ENCODE data around the gene PARP8.
"Not testable (repeated sequence)": the region's sequence is repeated elsewhere in the genome, so short reads cannot be mapped to it uniquely, and the experiment has no call there.

The PARP8 gene

GRCh38 chr5:50792843-50793242 lies 126.4 kb downstream of the PARP8 start:
- no peak for DNase-seq

GRCh38 chr5:50794812-50795211 lies 128.4 kb downstream of the PARP8 start:
- no peak for DNase-seq

DNA sequence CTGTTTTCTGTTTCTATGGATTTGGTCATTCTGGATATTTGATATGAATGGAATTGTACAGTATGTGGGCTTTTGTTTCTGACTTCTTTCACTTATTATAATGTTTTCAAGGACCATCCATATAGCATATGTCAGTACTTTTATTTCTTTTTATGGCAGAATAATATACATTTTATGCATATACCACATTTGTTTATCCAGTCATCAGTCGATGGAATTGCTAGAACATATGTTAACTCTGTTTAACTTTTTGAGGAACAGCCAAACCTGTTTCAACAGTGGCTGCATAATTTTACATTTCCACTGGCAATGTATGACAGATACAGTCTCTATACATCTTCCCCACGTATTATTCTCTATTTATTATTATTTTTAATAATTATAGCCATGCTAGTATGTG lies 131.6 kb downstream of the PARP8 start:
- DNase-seq, result no peak

DNA sequence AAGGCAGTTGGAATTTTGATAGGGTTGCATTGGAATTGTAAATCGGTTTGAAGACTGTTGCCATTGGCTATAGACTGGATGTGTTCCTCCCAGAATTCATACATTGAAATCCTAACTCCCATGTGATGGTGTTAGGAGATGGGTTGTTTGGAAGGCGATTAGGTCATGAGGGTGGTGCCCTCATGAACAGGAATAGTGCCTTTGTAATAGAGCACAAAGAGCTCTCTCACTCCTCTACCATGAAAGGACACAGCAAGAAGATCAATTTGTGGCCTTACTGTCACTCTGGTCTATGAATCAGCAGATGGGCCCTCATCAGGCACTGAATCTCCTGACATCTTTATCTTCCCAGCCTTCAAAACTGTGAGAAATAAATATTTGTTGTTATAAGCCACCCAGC lies 133.2 kb downstream of the PARP8 start:
- DNase-seq, result no peak

DNA sequence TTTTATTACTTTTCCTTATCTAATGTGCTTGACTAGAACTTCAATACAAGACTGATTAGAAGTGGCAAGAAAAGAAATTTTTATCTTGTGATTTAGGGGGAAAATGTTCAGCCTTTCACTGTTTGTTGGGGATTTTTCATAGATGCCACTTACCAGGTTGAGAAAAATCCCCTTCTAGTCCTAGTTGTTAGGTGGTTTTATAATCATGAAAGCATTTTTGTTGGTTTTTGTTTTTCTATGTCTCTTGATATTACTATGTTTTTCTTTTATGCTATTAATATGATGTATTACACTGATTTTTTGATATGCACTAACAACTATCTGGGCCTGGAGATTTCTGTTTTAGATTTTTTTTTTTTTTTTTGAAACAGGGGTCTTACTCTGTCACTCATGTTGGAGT lies 134.0 kb downstream of the PARP8 start:
- no peak for DNase-seq

DNA sequence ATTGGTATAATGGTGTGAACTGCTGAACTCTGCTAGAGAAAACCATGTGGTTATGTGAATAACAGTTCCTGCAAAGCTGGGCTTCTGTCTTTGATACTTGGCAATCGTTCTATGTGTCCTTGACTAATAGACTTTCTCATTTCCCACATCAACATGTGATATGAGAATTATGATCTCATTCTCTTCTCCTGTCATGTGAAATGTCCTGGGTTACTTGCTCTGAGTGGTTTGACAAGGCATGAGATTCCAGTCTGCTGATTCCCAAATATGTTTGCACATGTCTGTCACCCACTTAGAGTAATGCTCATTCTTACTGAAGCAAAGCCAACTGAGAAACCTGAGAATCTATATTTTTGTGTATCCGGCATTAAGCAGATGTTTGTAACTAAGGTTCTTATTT lies 141.2 kb downstream of the PARP8 start:
- DNase-seq, result no peak

DNA sequence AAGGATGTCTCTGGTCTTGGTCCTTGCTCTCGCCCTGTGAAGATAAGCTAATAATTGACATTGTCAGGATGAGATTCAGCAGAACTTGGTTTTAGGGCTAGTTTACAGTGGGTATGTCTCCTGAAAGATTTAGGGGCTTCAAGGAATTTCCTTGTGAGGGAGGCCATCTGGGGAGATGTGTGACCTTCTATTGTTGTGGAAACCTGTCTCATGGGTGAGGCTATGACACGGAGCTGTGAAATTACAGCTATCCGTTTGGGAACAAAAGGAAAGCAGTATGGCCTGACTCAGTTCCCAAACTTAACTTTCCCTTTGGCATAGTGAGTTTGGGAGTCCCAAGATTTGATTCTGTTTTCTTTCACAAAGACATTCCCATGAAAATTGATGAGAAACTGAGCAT lies 142.0 kb downstream of the PARP8 start:
- no peak for DNase-seq

DNA sequence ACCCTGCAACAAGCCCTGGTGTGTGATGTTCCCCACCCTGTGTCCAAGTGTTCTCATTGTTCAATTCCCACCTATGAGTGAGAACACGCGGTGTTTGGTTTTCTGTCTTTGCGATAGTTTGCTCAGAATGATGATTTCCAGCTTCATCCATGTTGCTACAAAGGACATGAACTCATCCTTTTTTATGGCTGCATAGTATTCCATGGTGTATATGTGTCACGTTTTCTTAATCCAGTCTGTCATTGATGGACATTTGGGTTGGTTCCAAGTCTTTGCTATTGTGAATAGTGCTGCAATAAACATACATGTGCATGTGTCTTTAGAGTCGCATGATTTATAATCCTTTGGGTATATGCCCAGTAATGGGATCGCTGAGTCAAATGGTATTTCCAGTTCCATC lies 145.3 kb downstream of the PARP8 start:
- DNase-seq, result not testable (repeated sequence)

DNA sequence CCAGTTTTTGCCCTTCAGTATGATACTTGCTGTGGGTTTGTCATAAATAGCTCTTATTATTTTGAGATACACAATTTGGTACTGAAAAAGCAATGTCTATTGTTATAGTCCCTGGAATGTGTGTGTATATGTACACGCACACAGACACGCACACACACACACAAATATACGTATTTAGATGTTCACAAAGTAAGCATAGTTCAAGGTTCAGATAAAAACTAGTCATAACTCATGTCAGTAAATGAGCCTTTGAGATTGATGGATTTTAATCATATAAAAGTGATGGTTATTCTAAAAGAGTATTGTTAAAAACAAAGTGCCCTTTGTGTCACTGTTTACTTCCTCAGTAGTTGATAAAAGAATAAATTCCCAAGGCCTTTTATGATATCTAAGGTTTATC lies 147.3 kb downstream of the PARP8 start:
- no peak for DNase-seq

- no peak for DNase-seq
Observed at GRCh38 chr5:50814556-50814955, 148.1 kb downstream of the PARP8 start.

- DNase-seq, result no peak
Observed at GRCh38 chr5:50822046-50822445, 155.6 kb downstream of the PARP8 start.

GRCh38 chr5:50822761-50823160 lies 156.3 kb downstream of the PARP8 start:
- DNase-seq, result no peak

- no peak for DNase-seq
Observed at GRCh38 chr5:50823568-50823967, 157.1 kb downstream of the PARP8 start.

- no peak for DNase-seq
Observed at GRCh38 chr5:50824109-50824508, 157.7 kb downstream of the PARP8 start.

DNA sequence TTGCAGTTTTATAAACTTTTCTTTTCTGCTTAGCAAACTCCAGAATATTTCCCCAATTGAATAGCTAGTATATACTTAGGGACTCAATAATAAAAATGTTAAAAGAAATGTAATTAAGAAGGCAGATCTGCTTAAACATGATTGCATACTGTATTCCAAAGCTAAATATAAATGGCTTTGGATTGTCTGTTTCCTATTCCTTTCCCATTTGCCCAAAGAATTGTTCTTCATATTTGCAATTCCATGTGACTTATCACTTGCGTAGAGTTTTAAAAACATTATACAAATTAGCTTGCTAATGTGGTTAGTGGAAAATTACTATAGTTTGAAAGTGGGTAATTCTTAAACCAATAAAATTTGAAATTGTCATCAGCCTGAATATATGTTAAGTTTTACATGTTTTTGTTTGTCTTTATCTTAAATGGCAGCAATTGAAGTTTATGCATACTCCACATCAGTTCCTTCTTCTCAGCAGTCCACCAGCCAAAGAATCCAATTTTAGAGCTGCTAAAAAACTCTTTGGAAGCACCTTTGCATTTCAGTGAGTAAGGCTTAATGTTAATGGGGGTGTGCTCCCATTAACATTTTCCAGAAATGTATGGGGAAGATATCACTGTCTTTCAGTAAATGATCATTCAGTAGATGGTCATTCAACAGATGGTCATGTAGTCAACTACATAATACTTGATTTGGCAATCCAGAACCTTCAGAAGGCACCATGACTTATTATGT lies 161.2 kb downstream of the PARP8 start:
- no peak for DNase-seq

DNA sequence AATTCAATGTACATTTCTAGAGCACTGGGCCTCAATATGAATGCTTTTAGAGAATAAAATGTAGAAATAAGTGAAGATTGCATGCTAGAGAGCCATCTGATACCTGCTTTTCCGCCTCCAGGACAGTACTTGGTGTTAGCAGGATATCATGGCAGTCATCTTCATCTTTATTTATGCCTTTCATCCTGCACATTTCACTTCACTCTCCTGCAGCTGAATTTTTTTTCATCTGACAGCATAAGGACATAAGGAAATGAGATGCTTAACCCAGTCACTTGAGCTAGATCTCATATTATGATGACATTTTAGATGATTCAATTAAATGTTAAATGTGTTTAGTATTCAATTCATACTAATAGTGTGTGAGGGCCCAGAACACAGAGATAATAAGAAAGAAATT lies 162.6 kb downstream of the PARP8 start:
- no peak for DNase-seq

DNA sequence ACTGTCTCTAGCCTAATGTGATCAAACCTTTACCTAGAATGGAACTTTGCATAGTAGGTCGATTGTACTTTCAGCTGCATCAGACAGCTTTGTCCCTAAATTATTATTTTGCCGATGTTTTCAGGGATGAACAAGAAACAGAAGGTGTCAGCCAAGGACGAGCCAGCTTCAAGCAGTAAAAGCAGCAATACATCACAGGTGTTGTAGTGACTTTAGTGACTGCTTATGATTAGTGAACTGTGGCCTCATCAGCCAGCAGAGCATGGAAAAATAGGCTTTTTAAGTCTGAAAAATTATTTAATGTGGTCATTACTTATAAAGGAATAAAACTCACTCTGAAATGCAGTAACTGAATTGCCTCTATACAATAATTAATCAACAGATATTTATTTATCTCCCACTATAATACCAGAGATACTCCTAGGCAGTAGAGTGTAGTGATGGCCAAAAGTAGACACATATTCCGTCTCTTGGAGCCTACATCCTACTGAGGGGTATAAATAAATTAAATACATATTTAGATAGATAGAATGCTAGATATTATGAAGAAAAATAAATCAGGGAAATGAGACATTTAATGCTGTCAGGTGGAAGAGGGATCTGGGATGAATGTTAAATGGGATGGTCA lies 166.3 kb downstream of the PARP8 start:
- DNase-seq, result no peak

DNA sequence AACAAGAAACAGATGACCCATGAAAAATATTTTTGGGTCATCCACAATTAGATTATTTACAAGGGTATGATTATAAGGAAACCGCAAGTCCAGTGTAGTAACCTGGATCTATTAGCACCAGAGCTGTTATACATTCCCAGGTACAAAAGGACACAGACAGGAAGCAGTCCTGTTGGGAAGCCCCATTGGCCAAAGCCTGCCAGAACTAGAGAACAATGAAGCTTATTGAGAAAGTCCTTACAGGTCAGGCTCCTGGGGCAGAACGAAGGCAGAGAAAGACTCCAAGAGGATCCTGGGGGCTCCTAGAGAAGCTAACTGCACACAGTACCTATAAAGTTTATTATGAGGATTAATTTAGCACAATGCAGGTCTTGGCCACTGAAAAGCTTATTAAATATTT lies 169.9 kb downstream of the PARP8 start:
- DNase-seq, result no peak

DNA sequence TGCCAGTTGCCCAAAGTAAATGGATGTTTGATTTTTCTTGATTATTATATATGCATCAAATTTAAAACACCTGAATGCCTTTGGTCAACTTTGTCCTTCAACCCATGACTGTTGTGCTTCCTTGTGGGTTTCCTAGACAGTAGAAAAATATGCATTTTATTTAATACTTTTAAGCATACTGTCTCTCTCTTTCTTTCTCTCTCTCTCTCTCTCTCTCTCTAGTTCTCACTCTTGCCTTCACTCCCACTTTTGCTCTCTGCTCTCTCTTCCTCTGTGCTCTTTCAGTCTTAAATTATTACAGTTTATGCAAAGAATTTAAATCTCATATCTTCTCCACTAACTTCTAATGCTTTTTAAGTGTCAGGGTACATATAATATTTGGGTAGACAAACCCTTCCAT lies 173.0 kb downstream of the PARP8 start:
- no peak for DNase-seq

- no peak for DNase-seq
Observed at GRCh38 chr5:50843091-50843490, 176.7 kb downstream of the PARP8 start.

GRCh38 chr5:50846261-50846660 lies 179.8 kb downstream of the PARP8 start:
- no peak for DNase-seq

- no peak for DNase-seq
Observed at GRCh38 chr5:50849554-50849953, 183.1 kb downstream of the PARP8 start.

DNA sequence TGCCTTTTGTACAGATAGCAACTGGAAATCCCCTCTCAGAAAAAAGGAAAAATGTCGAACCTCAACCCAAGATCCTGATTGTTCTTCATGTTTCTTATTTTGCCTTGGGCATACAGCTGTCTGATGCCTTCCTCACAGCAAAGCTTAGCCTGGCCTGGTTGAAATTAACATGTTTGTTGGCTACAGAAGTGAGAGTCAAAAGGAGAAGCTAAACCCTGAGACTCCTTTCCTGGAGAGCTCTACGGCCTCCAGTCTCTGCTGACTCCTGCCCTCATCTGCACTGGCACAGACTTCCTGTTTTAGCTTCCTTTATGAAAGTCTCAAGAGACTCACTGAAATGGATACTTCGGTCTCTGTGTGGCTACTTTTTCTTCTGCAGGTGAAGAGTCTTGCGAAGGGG lies 186.7 kb downstream of the PARP8 start:
- no peak for DNase-seq

DNA sequence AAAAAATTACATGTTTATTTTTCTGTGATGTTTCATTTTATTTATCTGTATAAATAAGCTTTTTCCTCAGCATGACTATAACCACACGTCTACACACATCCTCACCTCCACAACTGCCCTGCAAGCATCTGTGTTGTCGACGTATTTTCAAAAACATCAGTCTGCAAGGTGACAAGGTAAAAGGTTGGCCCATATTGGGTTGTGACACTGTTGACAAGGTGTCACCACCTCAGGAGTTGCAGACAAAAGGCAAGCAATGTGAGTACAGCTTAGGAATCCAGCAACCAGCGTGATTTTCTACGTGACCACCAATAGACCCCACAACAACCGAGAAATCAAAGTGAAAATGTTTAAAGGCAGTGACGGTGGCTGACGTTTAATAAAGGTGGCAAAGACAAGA lies 187.6 kb downstream of the PARP8 start:
- no peak for DNase-seq

DNA sequence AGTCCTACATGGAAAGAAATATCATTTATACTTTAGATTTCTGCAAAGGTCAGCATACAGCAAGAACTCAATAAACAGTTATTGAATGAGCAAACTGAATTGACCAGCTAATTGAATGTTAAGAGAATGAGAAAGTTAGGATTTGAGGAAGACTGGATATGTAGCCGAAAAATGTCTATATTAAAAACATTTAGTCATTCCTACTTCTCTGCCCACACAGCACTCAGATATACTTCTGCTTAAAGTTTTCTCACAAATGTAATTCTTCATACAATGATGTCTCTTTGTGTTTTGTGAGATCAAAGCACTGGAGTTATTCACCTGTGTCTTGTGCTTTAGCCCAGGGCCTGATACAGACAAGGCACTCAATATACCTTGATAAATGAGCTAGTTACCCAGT lies 188.6 kb downstream of the PARP8 start:
- DNase-seq, result no peak
